ENCODE results near the gene DNAJC5G.

The DNAJC5G gene

DNA sequence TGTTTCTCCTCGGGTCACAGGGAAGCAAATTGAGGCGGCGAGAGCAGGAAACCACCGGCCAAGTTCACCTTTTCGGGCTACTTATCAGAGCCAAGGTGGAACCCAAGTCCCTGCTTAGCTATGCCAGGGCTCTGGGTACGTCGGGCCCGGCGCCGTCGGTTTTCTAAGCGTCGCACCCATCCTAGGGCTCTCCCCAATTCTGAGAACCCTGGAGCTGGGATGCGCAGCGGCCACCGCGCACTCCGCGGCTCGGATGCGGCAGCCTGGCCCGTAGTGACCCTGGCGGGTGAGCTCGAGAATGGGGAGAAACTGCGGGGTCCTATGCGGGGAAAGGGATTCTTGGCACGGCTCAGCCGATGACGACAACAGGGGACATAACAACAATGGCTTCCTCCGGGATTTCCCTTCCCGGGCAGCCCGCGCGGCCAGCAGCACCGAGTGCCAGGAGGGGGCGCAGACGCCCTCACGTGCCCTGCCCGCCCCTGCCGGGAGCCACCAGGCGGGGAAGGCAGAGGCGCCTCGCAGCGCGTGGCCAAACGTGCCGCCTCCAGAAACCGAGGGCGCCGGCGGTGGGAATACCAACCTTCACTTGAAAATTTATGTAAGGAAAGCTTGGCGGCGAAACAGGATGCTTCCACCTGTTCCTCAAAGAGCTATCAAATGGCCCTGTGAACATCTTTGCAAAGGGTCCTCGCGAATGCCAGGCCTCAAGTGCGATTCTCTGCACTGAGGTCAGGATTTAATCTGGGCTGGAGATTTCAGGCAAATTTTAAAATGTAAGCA is 10.3 kb upstream of the DNAJC5G start (continued):
- TF ChIP-seq ZNF624 (tag by site-specific recombination; IDR thresholded peaks at IDR 0.05), result no peak
- no peak for TF ChIP-seq SALL2 (tag by site-specific recombination; IDR thresholded peaks at IDR 0.05; ENCODE audit: borderline replicate concordance)
- TF ChIP-seq, protein P1, sequence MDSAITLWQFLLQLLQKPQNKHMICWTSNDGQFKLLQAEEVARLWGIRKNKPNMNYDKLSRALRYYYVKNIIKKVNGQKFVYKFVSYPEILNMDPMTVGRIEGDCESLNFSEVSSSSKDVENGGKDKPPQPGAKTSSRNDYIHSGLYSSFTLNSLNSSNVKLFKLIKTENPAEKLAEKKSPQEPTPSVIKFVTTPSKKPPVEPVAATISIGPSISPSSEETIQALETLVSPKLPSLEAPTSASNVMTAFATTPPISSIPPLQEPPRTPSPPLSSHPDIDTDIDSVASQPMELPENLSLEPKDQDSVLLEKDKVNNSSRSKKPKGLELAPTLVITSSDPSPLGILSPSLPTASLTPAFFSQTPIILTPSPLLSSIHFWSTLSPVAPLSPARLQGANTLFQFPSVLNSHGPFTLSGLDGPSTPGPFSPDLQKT (IDR thresholded peaks at IDR 0.05; ENCODE audit: borderline replicate concordance, low read depth, low read length), result no peak
- TF ChIP-seq YY2 (tag by site-specific recombination; IDR thresholded peaks at IDR 0.05), result peak; percentile 68
- peak; percentile 20; the same call in 1 of the 2 replicates for TF ChIP-seq SP3 (tag by site-specific recombination; IDR thresholded peaks at IDR 0.05)
- TF ChIP-seq, protein P2, sequence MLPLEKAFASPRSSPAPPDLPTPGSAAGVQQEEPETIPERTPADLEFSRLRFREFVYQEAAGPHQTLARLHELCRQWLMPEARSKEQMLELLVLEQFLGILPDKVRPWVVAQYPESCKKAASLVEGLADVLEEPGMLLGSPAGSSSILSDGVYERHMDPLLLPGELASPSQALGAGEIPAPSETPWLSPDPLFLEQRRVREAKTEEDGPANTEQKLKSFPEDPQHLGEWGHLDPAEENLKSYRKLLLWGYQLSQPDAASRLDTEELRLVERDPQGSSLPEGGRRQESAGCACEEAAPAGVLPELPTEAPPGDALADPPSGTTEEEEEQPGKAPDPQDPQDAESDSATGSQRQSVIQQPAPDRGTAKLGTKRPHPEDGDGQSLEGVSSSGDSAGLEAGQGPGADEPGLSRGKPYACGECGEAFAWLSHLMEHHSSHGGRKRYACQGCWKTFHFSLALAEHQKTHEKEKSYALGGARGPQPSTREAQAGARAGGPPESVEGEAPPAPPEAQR (tag by site-specific recombination; IDR thresholded peaks at IDR 0.05), result no peak
- no peak for TF ChIP-seq ZNF544 (tag by site-specific recombination; IDR thresholded peaks at IDR 0.05)
- no peak for TF ChIP-seq ZNF404 (tag by site-specific recombination; IDR thresholded peaks at IDR 0.05)
- TF ChIP-seq KLF16 (tag by site-specific recombination; IDR thresholded peaks at IDR 0.05), result 0 out of 2 replicates have a peak, but pooled peaks have one; percentile 7
- no peak for TF ChIP-seq ZNF341 (tag by site-specific recombination; IDR thresholded peaks at IDR 0.05; ENCODE audit: low read depth)
- peak; percentile 43 for TF ChIP-seq SP7 (tag by site-specific recombination; IDR thresholded peaks at IDR 0.05)
- TF ChIP-seq, protein P3, sequence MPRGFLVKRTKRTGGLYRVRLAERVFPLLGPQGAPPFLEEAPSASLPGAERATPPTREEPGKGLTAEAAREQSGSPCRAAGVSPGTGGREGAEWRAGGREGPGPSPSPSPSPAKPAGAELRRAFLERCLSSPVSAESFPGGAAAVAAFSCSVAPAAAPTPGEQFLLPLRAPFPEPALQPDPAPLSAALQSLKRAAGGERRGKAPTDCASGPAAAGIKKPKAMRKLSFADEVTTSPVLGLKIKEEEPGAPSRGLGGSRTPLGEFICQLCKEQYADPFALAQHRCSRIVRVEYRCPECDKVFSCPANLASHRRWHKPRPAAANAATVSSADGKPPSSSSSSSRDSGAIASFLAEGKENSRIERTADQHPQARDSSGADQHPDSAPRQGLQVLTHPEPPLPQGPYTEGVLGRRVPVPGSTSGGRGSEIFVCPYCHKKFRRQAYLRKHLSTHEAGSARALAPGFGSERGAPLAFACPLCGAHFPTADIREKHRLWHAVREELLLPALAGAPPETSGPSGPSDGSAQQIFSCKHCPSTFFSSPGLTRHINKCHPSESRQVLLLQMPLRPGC (tag by site-specific recombination; IDR thresholded peaks at IDR 0.05), result no peak
- no peak for TF ChIP-seq ZNF433 (tag by site-specific recombination; IDR thresholded peaks at IDR 0.05; ENCODE audit: low read depth)
- no peak for TF ChIP-seq ZNF701 (tag by site-specific recombination; IDR thresholded peaks at IDR 0.05)
- TF ChIP-seq HOXD13 (CRISPR knock-in tag; IDR thresholded peaks at IDR 0.05; ENCODE audit: borderline replicate concordance), result no peak
- no peak for TF ChIP-seq ZNF223 (tag by site-specific recombination; IDR thresholded peaks at IDR 0.05)
- TF ChIP-seq ZNF10 (tag by site-specific recombination; IDR thresholded peaks at IDR 0.05), result peak; percentile 62; the same call in 1 of the 2 replicates
- peak; percentile 95 for TF ChIP-seq ZNF777 (tag by site-specific recombination; IDR thresholded peaks at IDR 0.05; ENCODE audit: borderline replicate concordance)
- no peak for TF ChIP-seq ZNF658 (tag by site-specific recombination; IDR thresholded peaks at IDR 0.05)
- peak; percentile 44; the same call in 1 of the 2 replicates for TF ChIP-seq ZBTB17 (tag by site-specific recombination; IDR thresholded peaks at IDR 0.05)
- TF ChIP-seq ZNF449 (tag by site-specific recombination; IDR thresholded peaks at IDR 0.05), result 0 out of 2 replicates have a peak, but pooled peaks have one; percentile 34
- TF ChIP-seq KLF17 (tag by site-specific recombination; IDR thresholded peaks at IDR 0.05), result no peak
- no peak for TF ChIP-seq ZNF785 (tag by site-specific recombination; IDR thresholded peaks at IDR 0.05)
- no peak for TF ChIP-seq ZNF155 (tag by site-specific recombination; IDR thresholded peaks at IDR 0.05)
- TF ChIP-seq BCL11B (tag by site-specific recombination; IDR thresholded peaks at IDR 0.05; ENCODE audit: low read depth), result no peak
- no peak for TF ChIP-seq ZNF555 (tag by site-specific recombination; conservative IDR thresholded peaks at IDR 0.05)
- TF ChIP-seq SCRT2 (tag by site-specific recombination; IDR thresholded peaks at IDR 0.05), result peak; percentile 31
- no peak for TF ChIP-seq ZNF704 (tag by site-specific recombination; IDR thresholded peaks at IDR 0.05)
- TF ChIP-seq ZNF362 (tag by site-specific recombination; IDR thresholded peaks at IDR 0.05), result no peak
- TF ChIP-seq ZNF211 (tag by site-specific recombination; IDR thresholded peaks at IDR 0.05; ENCODE audit: low read depth), result no peak

Data from HEK293 (cell line).